Activated CD4-positive, alpha-beta T cell treated with anti-CD3 and anti-CD28 coated beads, Interleukin-2, amount 10 ng/mL, durations not matched to agents 7 days and 5 days (primary cell): ENCODE results near the gene DDX1. TPM values are rescaled to one million over a fixed set of nuclear protein-coding genes. Genes with fewer than 3 reads are reported as not detected.

Source experiments
- CTCF ChIA-PET: fragments of 350-600 bp; sonication (Branson Sonifier 250); formaldehyde crosslinking; loops from one replicate; lab custom pipeline; 2021; ENCODE audit warnings: antibody characterized with exemption; lab: Charles Lee
- POLR2A ChIA-PET: fragments of 350-600 bp; sonication (Branson Sonifier 250); formaldehyde crosslinking; loops from one replicate; lab custom pipeline; 2021; ENCODE audit warnings: antibody characterized with exemption; lab: Charles Lee
- DNase-seq: peaks from one replicate; pipeline ENCODE4 v3.0.0-alpha.2; 2020
- H3K27ac Mint-ChIP-seq: one replicate; pipeline ENCODE4 v1.8.0; 2021; ENCODE audit warnings: mild to moderate bottlenecking, moderate library complexity, mixed read lengths
- H3K27me3 Mint-ChIP-seq: one replicate; pipeline ENCODE4 v1.8.0; 2021; ENCODE audit warnings: mixed read lengths
- H3K36me3 Mint-ChIP-seq: one replicate; pipeline ENCODE4 v1.8.0; 2021; ENCODE audit warnings: low read depth, mixed read lengths
- H3K4me1 Mint-ChIP-seq: one replicate; pipeline ENCODE4 v1.8.0; 2021; ENCODE audit warnings: mixed read lengths
- H3K4me3 Mint-ChIP-seq: one replicate; pipeline ENCODE4 v1.8.0; 2021; ENCODE audit warnings: mild to moderate bottlenecking, moderate library complexity, mixed read lengths
- H3K9me3 Mint-ChIP-seq: one replicate; pipeline ENCODE4 v1.8.0; 2021; ENCODE audit warnings: mixed read lengths
- total RNA-seq, 2 experiments: library from RNA; stranded (reverse); gene quantifications; one replicate each; pipeline ENCODE4 v1.2.3, GENCODE V29; 2021

DDX1 gene
- total RNA-seq, 2 experiments from 2014 or later: 64.1 to 65.7 TPM

DNA sequence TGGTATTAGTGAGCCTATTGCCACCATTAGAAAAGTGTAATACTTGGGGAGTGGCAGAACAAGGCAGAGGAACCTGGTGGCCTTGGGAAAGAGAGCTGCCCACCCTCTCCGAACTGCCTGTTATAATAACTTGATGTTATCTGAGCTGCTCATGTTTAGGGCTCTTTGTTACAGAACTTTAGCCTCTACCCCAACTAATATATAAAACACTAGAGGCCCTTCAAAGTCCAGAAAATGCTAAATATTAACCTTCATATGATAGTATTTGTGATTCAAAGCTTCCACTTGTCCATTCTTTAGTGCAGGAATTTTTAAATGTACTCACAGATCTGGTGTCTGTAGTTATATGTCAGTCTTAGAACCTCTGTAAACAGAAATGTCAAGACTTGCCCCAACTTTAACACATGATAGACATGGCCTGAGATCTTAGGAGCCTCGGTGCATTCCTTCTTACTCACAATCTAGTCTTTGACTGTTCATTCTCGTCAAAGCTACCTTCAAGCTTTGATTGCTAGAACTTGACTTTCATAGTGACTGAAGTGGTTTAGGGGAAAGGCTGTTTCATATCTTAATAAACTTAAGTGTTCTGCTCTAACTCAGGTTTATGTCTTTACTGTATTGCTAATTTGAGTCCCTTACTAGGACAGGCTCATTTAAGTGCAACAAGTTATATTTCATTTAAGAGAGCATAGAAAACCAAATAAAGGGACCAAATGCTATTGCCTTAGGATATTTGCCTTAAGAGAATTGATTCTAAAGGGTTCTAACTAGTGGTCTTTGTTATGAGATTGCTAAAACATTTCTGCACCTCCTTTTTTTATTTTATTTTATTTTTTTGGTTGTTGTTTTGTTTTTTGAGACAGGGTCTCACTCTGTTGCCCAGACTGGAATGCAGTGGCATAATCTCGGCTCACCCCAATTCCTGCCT is 41.6 kb downstream of the DDX1 start:
- ChIA-PET CTCF (no interaction called here), POLR2A (no interaction called here)
- DNase-seq: no peak
- no peaks in the 10 kb centered on the region for H3K4me1 Mint-ChIP-seq
- no peak overlapping the region for H3K27ac Mint-ChIP-seq
- no peaks in the 10 kb centered on the region for H3K9me3 Mint-ChIP-seq
- H3K36me3 Mint-ChIP-seq: peaks cover 27% of the 10 kb centered on the region
- no peak overlapping the region for H3K4me3 Mint-ChIP-seq
- no peaks in the 10 kb centered on the region for H3K27me3 Mint-ChIP-seq

DNA sequence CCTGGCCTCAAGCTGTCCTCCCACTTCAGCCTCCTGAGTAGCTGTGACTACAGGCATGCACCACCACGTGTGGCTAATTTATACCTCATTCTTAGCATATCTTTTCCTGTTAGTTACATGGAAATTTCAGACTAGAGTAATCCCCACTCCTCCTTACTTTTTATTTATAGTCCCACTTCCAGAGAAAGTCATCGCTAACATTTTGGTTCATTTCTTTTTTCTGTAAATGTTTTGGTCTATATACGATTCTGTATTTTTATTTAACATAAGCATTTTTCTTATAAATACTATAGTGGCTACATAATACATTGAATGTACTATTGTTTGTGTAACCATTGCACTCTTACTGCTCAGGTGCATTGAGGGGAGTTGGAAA is 42.3 kb downstream of the DDX1 start:
- POLR2A ChIA-PET: no interaction called here
- no peak overlapping the region for H3K27ac Mint-ChIP-seq
- CTCF ChIA-PET: no interaction called here
- H3K4me3 Mint-ChIP-seq: no peak overlapping the region
- H3K9me3 Mint-ChIP-seq: no peaks in the 10 kb centered on the region
- H3K4me1 Mint-ChIP-seq: no peaks in the 10 kb centered on the region
- DNase-seq: no peak
- H3K27me3 Mint-ChIP-seq: no peaks in the 10 kb centered on the region
- peaks cover 32% of the 10 kb centered on the region for H3K36me3 Mint-ChIP-seq

DNA sequence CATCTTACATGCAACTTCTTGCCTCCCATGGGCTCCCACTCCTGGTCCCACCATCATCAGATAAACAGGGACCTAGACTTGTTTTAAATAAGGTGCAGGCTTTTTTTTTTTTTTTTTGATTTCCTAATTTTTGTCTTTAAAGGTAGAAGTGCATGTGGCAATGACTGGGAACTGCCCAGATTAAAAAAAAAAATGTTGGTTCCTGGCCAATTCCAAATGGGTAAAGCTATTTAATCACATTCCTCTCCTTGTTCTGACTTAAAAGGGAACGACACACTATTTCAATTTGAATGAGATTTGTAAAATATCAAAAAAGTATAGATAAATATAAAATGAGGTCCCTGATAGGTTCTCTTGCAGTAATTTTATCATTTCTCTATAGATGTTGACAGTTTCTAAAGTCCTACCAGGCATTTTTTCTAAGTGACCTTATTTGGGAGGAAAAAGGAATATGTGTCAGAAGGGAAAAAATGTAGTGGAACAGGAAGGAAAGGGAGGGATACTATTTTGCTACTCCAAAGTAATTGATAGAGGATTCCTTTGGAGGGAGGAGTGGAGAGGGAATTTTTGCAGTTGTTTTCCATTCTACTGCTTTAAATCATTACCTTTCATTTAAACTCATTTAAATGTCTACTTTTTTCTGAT is 43.3 kb downstream of the DDX1 start:
- Mint-ChIP-seq H3K36me3 (peaks cover 29% of the 10 kb centered on the region), H3K9me3 (no peaks in the 10 kb centered on the region), H3K27ac (no peak overlapping the region), H3K27me3 (no peaks in the 10 kb centered on the region), H3K4me1 (no peaks in the 10 kb centered on the region), H3K4me3 (no peak overlapping the region)
- no peak for DNase-seq
- POLR2A ChIA-PET: no interaction called here
- CTCF ChIA-PET: no interaction called here

DNA sequence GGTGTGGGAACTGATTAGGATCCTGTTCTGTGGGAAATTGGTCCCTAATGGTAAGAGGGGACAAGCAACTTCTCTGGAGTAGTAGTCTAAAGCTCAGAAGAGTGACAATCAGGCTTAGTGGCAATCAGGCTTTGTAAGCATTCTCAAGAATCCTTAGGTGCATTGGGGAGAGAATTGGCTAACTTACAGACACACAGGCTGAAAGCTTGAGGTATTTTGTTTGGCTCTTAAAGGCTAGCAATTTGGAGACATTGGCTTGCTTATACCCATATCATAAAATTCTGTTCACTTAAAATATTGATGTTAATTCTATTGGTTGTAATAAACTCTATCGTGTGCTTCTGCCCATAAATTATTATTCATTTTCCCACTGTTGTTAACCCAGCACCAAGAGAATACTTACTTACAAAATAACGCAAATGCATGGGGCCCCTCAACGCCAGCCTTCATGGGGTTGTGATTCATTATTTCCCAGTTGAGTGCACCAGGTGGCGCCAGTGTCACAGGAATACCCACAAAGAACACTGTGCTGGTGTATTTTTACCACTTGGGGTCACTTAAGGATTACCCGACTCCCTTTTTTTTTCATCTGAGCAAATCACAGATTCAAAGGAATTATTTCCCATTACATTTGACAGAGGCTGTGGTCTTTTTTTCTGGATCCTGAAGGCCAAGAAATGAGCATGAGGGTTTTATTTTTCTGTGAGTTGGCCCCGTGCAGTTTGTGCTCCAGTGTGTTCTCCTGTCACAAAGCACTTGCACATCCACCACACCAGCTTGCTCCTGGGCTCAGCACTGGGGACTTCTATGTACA is 45.5 kb downstream of the DDX1 start:
- Mint-ChIP-seq H3K27ac (no peak overlapping the region), H3K4me3 (no peak overlapping the region), H3K36me3 (peaks cover 33% of the 10 kb centered on the region), H3K4me1 (no peaks in the 10 kb centered on the region), H3K9me3 (peaks cover 5% of the 10 kb centered on the region), H3K27me3 (no peaks in the 10 kb centered on the region)
- CTCF ChIA-PET: no interaction called here
- DNase-seq: peak; percentile 50
- POLR2A ChIA-PET: no interaction called here

DNA sequence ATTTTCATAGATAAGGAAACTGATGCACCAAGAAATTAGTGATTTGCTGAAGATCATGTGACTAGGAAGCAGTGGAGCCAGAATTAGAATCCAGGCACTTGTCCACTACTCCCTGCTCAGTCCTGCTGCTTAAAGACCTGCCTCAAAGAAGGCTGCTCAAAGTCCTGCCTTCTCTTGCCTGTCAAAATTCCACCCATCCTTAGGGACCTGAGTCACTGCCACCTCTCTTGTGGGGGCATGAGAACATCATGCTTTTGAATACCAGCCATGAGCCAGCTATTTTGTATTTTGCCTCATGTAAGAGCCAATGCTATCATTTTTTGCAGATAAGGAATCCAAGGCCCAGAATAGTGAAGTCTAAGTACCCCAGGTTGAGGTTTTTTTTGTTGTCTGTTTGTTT is 47.1 kb downstream of the DDX1 start:
- CTCF ChIA-PET: interaction anchor here (0.6 to 1.1 kb wide), 2 partner anchors 16 to 147 kb away, joined by 3 read pairs; no protein-coding TSS in a partner anchor
- Mint-ChIP-seq H3K4me1 (no peaks in the 10 kb centered on the region), H3K36me3 (peaks cover 24% of the 10 kb centered on the region), H3K27me3 (no peaks in the 10 kb centered on the region), H3K4me3 (no peak overlapping the region), H3K9me3 (peaks cover 5% of the 10 kb centered on the region), H3K27ac (no peak overlapping the region)
- POLR2A ChIA-PET: no interaction called here
- no peak for DNase-seq

DNA sequence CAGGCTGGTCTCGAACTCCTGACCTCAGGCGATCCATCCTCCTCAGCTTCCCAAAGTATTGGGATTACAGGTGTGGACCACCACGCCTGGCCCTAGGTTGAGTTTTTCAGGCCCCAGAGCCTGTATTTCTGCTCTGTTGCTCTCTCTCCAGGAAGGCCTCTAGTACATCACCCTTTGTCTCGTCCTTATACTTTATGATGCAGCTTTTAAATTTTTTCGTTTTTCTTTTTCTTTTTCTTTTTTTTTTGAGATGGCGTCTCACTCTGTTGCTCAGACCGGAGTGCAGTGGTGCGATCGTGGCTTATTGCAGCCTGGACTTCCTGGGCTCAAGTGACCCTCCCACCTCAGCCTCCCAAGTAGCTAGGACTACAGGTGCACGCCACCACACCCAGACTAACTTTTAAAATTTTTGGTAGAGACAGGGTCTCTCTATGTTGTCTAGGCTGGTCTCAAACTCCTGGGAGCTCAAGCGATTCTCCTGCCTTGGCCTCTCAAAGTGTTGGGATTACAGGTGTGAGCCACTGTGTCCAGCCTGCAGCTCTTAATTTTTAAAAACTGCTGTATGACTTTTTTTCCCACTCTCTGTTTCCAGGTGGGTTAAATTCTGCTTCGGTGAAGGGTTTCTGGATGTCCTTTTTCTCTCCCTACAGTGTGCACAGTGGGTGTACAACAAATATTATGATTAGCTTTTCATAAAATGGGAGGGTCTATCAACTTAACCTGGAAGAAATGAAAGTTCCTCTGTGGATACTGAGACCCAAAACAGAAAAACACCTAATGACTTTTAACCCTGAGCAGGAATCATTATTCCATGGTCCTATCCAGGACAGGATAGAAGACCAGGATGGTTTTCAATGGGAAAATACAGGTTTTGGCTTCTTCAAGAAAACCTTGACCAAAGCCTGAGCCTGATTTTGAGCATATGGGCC is 47.9 kb downstream of the DDX1 start:
- ChIA-PET CTCF (interaction anchor here (0.6 to 1.1 kb wide), 2 partner anchors 16 to 148 kb away, joined by 3 read pairs; no protein-coding TSS in a partner anchor), POLR2A (no interaction called here)
- Mint-ChIP-seq H3K27me3 (no peaks in the 10 kb centered on the region), H3K9me3 (peaks cover 5% of the 10 kb centered on the region), H3K4me1 (no peaks in the 10 kb centered on the region), H3K4me3 (no peak overlapping the region), H3K27ac (no peak overlapping the region), H3K36me3 (peaks cover 24% of the 10 kb centered on the region)
- no peak for DNase-seq

DNA sequence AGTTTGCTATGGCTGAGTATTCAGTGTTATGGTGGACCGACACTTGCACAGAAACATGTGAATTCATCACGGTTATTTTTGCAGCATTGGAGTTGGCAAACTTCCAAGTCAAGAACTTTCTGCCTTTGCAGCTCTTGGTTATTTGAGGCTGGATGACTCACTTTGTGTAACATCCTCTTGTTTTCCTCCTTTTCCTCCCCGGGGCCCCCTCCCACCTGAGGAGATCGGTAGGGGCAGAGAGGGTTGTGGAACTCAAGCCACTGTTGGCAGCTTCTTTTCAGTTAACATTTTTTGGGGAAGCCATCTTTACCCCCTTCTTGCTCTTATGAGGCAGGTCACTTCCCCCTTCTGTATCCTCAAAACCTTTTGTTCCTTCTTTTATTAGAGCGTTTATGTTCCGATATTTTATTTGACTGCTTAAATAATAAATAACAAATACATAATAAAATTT is 48.6 kb downstream of the DDX1 start:
- peaks cover 5% of the 10 kb centered on the region for H3K9me3 Mint-ChIP-seq
- DNase-seq: no peak
- no peak overlapping the region for H3K27ac Mint-ChIP-seq
- no peaks in the 10 kb centered on the region for H3K27me3 Mint-ChIP-seq
- ChIA-PET POLR2A (interaction anchor here (0.6 kb wide), 1 partner anchor 303 kb away, joined by 3 read pairs; no protein-coding TSS in a partner anchor), CTCF (interaction anchor here (0.6 kb wide), 1 partner anchor 242 kb away, joined by 3 read pairs; no protein-coding TSS in a partner anchor)
- no peaks in the 10 kb centered on the region for H3K4me1 Mint-ChIP-seq
- peaks cover 22% of the 10 kb centered on the region for H3K36me3 Mint-ChIP-seq
- H3K4me3 Mint-ChIP-seq: no peak overlapping the region

DNA sequence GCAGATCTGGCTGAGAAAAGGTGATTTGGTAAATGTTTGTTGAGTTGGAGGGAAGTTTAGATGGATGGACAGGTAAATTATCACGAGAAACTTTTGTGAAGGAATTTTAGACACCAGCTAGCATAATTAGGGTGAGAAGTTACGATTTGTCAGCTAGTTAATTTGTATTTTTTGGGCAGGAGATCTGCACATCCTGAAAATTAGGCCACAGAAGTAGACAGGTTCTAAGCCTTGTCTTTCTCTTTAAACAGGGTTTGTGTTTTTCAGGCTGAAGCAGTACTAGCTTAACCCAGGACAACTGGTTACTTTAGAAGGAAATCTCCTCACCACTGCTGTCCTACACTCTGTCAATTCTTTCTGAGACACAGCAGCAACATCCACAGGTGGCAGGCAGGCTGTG is 49.1 kb downstream of the DDX1 start:
- Mint-ChIP-seq H3K27ac (no peak overlapping the region), H3K27me3 (no peaks in the 10 kb centered on the region), H3K4me3 (no peak overlapping the region), H3K9me3 (peaks cover 5% of the 10 kb centered on the region), H3K36me3 (peaks cover 22% of the 10 kb centered on the region), H3K4me1 (no peaks in the 10 kb centered on the region)
- no peak for DNase-seq
- CTCF ChIA-PET: interaction anchor here (0.6 kb wide), 1 partner anchor 242 kb away, joined by 3 read pairs; no protein-coding TSS in a partner anchor
- POLR2A ChIA-PET: interaction anchor here (0.6 kb wide), 1 partner anchor 303 kb away, joined by 3 read pairs; no protein-coding TSS in a partner anchor

DNA sequence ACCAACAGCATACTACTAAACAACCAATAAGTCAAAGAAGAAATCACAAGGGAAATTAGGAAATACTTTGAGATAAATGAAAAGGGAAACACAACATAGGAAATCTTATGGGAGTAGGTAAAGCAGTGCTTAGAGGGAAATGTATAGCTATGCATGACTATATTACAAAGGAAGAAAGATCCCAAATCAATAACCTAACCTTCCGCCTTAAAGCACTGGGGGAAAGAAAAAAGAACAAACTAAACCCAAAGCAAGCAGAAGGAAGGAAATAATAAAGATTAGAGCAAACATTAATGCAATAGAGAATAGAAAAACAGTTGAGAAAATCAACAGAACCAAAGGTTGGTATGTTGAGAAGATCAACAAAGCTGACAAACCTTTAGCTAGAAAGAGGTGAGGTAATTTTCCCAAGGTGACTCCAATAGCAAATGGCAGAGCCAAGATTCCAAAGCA is 49.9 kb downstream of the DDX1 start:
- no peaks in the 10 kb centered on the region for H3K27me3 Mint-ChIP-seq
- ChIA-PET CTCF (interaction anchor here (1.5 kb wide), 1 partner anchor 10 kb away, joined by 5 read pairs; no protein-coding TSS in a partner anchor), POLR2A (no interaction called here)
- peaks cover 22% of the 10 kb centered on the region for H3K36me3 Mint-ChIP-seq
- H3K4me1 Mint-ChIP-seq: no peaks in the 10 kb centered on the region
- H3K9me3 Mint-ChIP-seq: peaks cover 5% of the 10 kb centered on the region
- no peak overlapping the region for H3K27ac Mint-ChIP-seq
- no peak for DNase-seq
- no peak overlapping the region for H3K4me3 Mint-ChIP-seq

DNA sequence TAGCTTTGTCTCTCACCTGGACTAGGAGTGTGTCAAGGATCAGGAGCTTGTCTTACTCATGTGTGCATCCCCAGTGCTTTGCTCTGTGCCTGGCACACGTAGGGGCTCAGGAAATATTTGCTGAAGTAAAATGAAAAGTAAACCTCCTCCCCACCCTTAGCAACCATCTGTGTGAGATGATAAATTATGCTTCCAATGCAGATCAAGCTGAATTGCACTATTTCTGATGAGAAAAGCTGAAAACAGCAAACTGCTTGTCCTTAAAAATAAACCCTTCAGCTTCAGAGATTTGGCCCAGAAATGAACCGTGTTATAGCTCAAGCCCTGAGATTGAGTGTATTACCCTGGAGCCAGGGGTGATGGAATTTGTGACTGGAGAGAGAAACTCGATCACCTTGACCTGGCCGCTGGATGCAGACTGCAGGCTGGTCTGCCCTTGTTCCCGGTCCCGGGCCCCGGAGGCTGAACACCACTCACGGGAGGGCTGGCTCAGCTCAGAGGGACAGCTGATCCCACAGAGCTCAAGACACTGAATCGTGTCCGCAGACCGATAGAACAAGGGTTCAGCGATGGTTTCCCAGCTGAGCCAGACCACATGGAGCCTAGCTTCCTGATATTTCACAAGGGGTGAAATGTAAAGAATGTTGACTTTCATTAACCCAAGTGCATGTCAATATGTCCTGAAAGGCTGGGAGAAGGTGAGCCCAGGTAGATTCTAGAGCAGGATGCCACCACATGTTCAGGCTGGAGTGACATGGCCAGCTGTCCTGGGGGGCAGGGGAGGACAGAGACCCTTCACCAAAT is 50.5 kb downstream of the DDX1 start:
- ChIA-PET POLR2A (no interaction called here), CTCF (interaction anchor here (1.5 to 2.1 kb wide), 2 partner anchors 10 to 17 kb away, joined by 5 to 6 read pairs; no protein-coding TSS in a partner anchor)
- no peaks in the 10 kb centered on the region for H3K27me3 Mint-ChIP-seq
- H3K4me3 Mint-ChIP-seq: no peak overlapping the region
- H3K4me1 Mint-ChIP-seq: no peaks in the 10 kb centered on the region
- H3K27ac Mint-ChIP-seq: no peak overlapping the region
- no peak for DNase-seq
- H3K36me3 Mint-ChIP-seq: peaks cover 22% of the 10 kb centered on the region
- H3K9me3 Mint-ChIP-seq: peaks cover 5% of the 10 kb centered on the region
